MM.1S (cell line): Measurements from ENCODE around the gene MYLK.

Experiments used
- DNase-seq: peaks from one replicate; pipeline ENCODE4 v3.0.0-alpha.2; 2015
- H2AFZ ChIP-seq: fragments of 300-600 bp; sonication (generic); 2 replicates; pipeline ENCODE4 v1.6.0; 2016; ENCODE audit warnings: antibody characterized with exemption, low read length
- H3F3A ChIP-seq: fragments of 300-600 bp; sonication (generic); 2 replicates; pipeline ENCODE4 v1.6.1; 2016; ENCODE audit warnings: mild to moderate bottlenecking, antibody characterized with exemption, low read length, moderate library complexity, mixed read lengths; ENCODE audit not compliant: insufficient read depth
- H3K27ac ChIP-seq: fragments of 300-600 bp; sonication (generic); 2 replicates; pipeline ENCODE4 v1.5.1; 2016; ENCODE audit warnings: mild to moderate bottlenecking, low read length
- H3K27me3 ChIP-seq: fragments of 300-600 bp; sonication (generic); replicated peaks from 2 replicates; pipeline ENCODE4 v1.6.0; 2016; ENCODE audit warnings: low read length; ENCODE audit not compliant: insufficient read depth
- H3K36me3 ChIP-seq: fragments of 300-600 bp; sonication (generic); replicated peaks from 2 replicates; pipeline ENCODE4 v1.6.1; 2016; ENCODE audit warnings: mild to moderate bottlenecking, low read length, mixed read lengths; ENCODE audit not compliant: insufficient read depth
- H3K4me1 ChIP-seq: fragments of 300-600 bp; sonication (generic); 2 replicates; pipeline ENCODE4 v1.6.1; 2016; ENCODE audit warnings: low read length, mixed read lengths
- H3K4me2 ChIP-seq: fragments of 300-600 bp; sonication (generic); 2 replicates; pipeline ENCODE4 v1.6.0; 2016; ENCODE audit warnings: low read depth, low read length
- H3K4me3 ChIP-seq: fragments of 300-600 bp; sonication (generic); 2 replicates; pipeline ENCODE4 v1.5.1; 2016; ENCODE audit warnings: low read length, mixed read lengths
- H3K79me2 ChIP-seq: fragments of 300-600 bp; sonication (generic); 2 replicates; pipeline ENCODE4 v1.6.1; 2016; ENCODE audit warnings: mixed run types, low read length, mixed read lengths
- H3K9ac ChIP-seq: fragments of 300-600 bp; sonication (generic); 2 replicates; pipeline ENCODE4 v1.6.1; 2016; ENCODE audit warnings: low read length, mixed read lengths
- H3K9me2 ChIP-seq: fragments of 300-600 bp; sonication (generic); replicated peaks from 2 replicates; pipeline ENCODE4 v1.6.1; 2016; ENCODE audit warnings: mild to moderate bottlenecking, low read length, mixed read lengths; ENCODE audit not compliant: insufficient read depth
- H3K9me3 ChIP-seq: fragments of 300-600 bp; sonication (generic); replicated peaks from 2 replicates; pipeline ENCODE4 v1.6.1; 2016; ENCODE audit warnings: mild to moderate bottlenecking, low read length, mixed read lengths; ENCODE audit not compliant: insufficient read depth
- H4K20me1 ChIP-seq: fragments of 300-600 bp; sonication (generic); 2 replicates; pipeline ENCODE4 v1.6.1; 2016; ENCODE audit warnings: mild to moderate bottlenecking, low read length, moderate library complexity, mixed read lengths; ENCODE audit not compliant: insufficient read depth
- EZH2 ChIP-seq: fragments of 300-600 bp; sonication (generic); optimal IDR thresholded peaks from 2 replicates; pipeline ENCODE3; 2017; ENCODE audit warnings: low read depth, mild to moderate bottlenecking, antibody characterized with exemption, low read length, mixed read lengths
- EZH2phosphoT487 ChIP-seq: fragments of 300-600 bp; sonication (generic); IDR thresholded peaks from 2 replicates; pipeline ENCODE4 v1.6.1; 2018; ENCODE audit warnings: antibody characterized with exemption, low read length
- TF ChIP-seq, protein P1 (sequence below): fragments of 300-600 bp; sonication (generic); IDR thresholded peaks from 2 replicates; pipeline ENCODE4 v1.5.1; 2016; ENCODE audit warnings: antibody characterized with exemption, low read length, mixed read lengths

The MYLK gene

DNA sequence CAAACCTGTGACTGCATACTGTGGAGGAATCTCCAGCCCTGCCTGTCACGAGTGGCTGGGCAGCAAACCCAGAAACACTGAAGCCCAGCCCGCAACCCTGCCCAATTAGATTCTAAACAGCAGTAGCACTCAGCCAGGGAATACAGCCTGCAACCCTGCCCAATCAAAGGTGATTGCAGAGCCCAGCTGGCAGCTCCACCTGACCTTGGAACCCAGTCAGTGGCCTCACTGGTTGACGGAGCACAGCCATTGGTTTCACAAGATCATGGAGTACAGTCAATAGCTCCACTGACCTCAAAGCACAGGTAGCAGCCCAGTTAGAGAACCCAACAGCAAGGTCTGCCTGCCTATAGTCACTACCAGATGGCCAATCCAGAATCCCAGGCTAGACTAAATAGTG lies 35.2 kb upstream of the MYLK start:
- no peak overlapping the region for H3K4me3 ChIP-seq
- TF ChIP-seq EZH2: no peak
- no peak for TF ChIP-seq EZH2phosphoT487
- TF ChIP-seq, protein P1, sequence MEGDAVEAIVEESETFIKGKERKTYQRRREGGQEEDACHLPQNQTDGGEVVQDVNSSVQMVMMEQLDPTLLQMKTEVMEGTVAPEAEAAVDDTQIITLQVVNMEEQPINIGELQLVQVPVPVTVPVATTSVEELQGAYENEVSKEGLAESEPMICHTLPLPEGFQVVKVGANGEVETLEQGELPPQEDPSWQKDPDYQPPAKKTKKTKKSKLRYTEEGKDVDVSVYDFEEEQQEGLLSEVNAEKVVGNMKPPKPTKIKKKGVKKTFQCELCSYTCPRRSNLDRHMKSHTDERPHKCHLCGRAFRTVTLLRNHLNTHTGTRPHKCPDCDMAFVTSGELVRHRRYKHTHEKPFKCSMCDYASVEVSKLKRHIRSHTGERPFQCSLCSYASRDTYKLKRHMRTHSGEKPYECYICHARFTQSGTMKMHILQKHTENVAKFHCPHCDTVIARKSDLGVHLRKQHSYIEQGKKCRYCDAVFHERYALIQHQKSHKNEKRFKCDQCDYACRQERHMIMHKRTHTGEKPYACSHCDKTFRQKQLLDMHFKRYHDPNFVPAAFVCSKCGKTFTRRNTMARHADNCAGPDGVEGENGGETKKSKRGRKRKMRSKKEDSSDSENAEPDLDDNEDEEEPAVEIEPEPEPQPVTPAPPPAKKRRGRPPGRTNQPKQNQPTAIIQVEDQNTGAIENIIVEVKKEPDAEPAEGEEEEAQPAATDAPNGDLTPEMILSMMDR: no peak
- H3K4me2 ChIP-seq: no peak overlapping the region
- no peaks in the 10 kb centered on the region for H3K9me2 ChIP-seq
- no peaks in the 10 kb centered on the region for H3K9me3 ChIP-seq
- H4K20me1 ChIP-seq: no peaks in the 10 kb centered on the region
- DNase-seq: no peak
- no peaks in the 10 kb centered on the region for H3K27me3 ChIP-seq
- H3K36me3 ChIP-seq: 0 out of 2 replicates have a peak, but pooled peaks cover 2% of the 10 kb centered on the region
- no peaks in the 10 kb centered on the region for H3F3A ChIP-seq
- H3K27ac ChIP-seq: no peak overlapping the region
- no peak overlapping the region for H3K9ac ChIP-seq
- no peaks in the 10 kb centered on the region for H3K4me1 ChIP-seq
- no peaks in the 10 kb centered on the region for H3K79me2 ChIP-seq
- no peak overlapping the region for H2AFZ ChIP-seq

DNA sequence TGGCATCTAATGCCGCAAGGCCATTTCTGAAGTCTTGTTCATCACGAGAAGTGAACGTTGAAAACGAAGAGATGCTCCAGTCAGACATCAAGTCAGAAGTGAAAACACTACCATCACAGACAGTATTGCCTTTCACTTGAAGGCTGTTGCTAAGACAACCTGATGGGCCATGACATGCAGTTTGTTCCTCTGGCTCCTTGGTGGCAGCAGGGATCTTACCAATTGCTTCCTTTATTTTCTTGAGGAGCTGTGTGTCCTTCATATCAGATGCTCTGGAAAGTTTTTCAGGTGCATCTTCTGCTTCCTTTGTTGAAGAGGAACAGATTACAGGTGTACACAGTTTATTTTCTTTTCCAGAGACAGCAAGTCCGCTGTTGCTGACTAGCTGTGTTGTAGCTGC lies 30.7 kb upstream of the MYLK start:
- H3K27me3 ChIP-seq: no peaks in the 10 kb centered on the region
- no peak overlapping the region for H3K27ac ChIP-seq
- H3K36me3 ChIP-seq: no peaks in the 10 kb centered on the region
- H3K4me1 ChIP-seq: peaks cover 11% of the 10 kb centered on the region
- H3K9me3 ChIP-seq: no peaks in the 10 kb centered on the region
- no peak overlapping the region for H3K9ac ChIP-seq
- no peak overlapping the region for H2AFZ ChIP-seq
- H3K9me2 ChIP-seq: no peaks in the 10 kb centered on the region
- TF ChIP-seq EZH2phosphoT487: no peak
- no peak for TF ChIP-seq EZH2
- TF ChIP-seq, protein P1: no peak
- no peak for DNase-seq
- H4K20me1 ChIP-seq: no peaks in the 10 kb centered on the region
- H3K4me2 ChIP-seq: no peak overlapping the region
- H3K4me3 ChIP-seq: no peak overlapping the region
- peaks cover 12% of the 10 kb centered on the region for H3F3A ChIP-seq
- no peaks in the 10 kb centered on the region for H3K79me2 ChIP-seq

DNA sequence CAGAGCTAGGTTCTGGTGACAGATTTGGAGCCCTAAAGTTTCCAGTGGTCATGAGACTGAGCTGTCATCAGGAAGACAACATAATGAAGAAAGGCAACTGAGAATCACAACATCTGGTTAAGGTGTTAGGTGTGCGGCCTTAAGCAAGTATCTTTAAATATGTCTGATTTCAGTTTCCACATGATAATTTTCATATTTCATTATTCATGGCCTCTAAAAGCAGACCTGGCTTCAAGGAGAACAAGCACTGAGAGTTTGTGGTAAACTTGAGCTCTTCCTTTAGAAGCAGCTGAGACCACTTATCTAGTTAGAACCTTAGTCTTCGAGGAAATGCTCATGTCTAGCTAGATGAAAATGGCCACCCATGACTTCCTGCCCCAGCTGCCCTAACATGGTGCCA lies 25.7 kb upstream of the MYLK start:
- Histone ChIP-seq H3K9me3 (no peaks in the 10 kb centered on the region), H3K4me2 (peak overlapping the region; percentile 28), H3K36me3 (no peaks in the 10 kb centered on the region), H3K27ac (peak overlapping the region; percentile 69; the same call in 1 of the 2 replicates), H3K9ac (no peak overlapping the region), H3K4me1 (peaks cover 19% of the 10 kb centered on the region), H3K79me2 (no peaks in the 10 kb centered on the region), H3K4me3 (no peak overlapping the region), H4K20me1 (no peaks in the 10 kb centered on the region), H3F3A (peaks cover 19% of the 10 kb centered on the region), H2AFZ (peak overlapping the region; percentile 9; the same call in 1 of the 2 replicates), H3K27me3 (no peaks in the 10 kb centered on the region), H3K9me2 (no peaks in the 10 kb centered on the region)
- peak; percentile 60 for DNase-seq
- TF ChIP-seq, protein P1: no peak
- TF ChIP-seq EZH2 (no peak), EZH2phosphoT487 (no peak)
